Retinal pigment epithelial cell (primary cell): ENCODE data around the gene HDGF.

Experiments
- DNase-seq: peaks from one replicate; pipeline ENCODE4 v3.0.0-alpha.2; 2010; ENCODE audit warnings: low read depth
- H3K4me3 ChIP-seq: 2 replicates; pipeline ENCODE4 v1.5.1; 2011; ENCODE audit warnings: mild to moderate bottlenecking, low read length, control low read depth, moderate library complexity
- CTCF ChIP-seq: conservative IDR thresholded peaks from 2 replicates; pipeline ENCODE4 v1.5.1; 2011; ENCODE audit warnings: low read depth, low read length, control low read depth, inconsistent platforms

The HDGF gene

GRCh38 chr1:156750191-156750672 lies 1.2 kb downstream of the HDGF start:
- DNase-seq: no peak
- H3K4me3 ChIP-seq: peak overlapping the region; percentile 93
- TF ChIP-seq CTCF: no peak

GRCh38 chr1:156749419-156750118 lies 1.9 kb downstream of the HDGF start:
- TF ChIP-seq CTCF: no peak
- H3K4me3 ChIP-seq: peak overlapping the region; percentile 93
- no peak for DNase-seq

GRCh38 chr1:156748670-156749418 lies 2.6 kb downstream of the HDGF start:
- no peak for TF ChIP-seq CTCF
- H3K4me3 ChIP-seq: peak overlapping the region; percentile 93
- DNase-seq: no peak

- H3K4me3 ChIP-seq: peak overlapping the region; percentile 93
These were observed 3.5 kb downstream of the HDGF start for GRCh38 chr1:156747742-156748669.

GRCh38 chr1:156746728-156747631 lies 4.5 kb downstream of the HDGF start:
- no peak for DNase-seq
- peak; percentile 41 for TF ChIP-seq CTCF
- H3K4me3 ChIP-seq: peak overlapping the region; percentile 93

More at GRCh38 chr1:156747742-156748669, 3.5 kb downstream of the HDGF start:
- no peak for TF ChIP-seq CTCF
- no peak for DNase-seq

GRCh38 chr1:156746406-156746727 lies 5.1 kb downstream of the HDGF start:
- no peak for TF ChIP-seq CTCF
- DNase-seq: no peak
- peak overlapping the region; percentile 55 for H3K4me3 ChIP-seq
